Skin epidermis (tissue), 12 donors: Measurements from ENCODE around the gene ADK.

ENCODE experiments used
- H3K27ac ChIP-seq, 21 experiments: fragments of 200-600 bp; sonication (generic) in 11 of 21; one replicate each; pipeline ENCODE4 v1.5.0; 2020; ENCODE audit warnings: mild to moderate bottlenecking in 3 of 21, inconsistent platforms in 2 of 21, moderate library complexity in 2 of 21
- H3K4me3 ChIP-seq, 7 experiments: fragments of 200-600 bp; sonication (generic) in 2 of 7; one replicate each; pipeline ENCODE4 v1.5.0; 2020; ENCODE audit warnings: inconsistent platforms in 2 of 7, mild to moderate bottlenecking in 2 of 7, moderate library complexity in 1 of 7

The ADK gene

DNA sequence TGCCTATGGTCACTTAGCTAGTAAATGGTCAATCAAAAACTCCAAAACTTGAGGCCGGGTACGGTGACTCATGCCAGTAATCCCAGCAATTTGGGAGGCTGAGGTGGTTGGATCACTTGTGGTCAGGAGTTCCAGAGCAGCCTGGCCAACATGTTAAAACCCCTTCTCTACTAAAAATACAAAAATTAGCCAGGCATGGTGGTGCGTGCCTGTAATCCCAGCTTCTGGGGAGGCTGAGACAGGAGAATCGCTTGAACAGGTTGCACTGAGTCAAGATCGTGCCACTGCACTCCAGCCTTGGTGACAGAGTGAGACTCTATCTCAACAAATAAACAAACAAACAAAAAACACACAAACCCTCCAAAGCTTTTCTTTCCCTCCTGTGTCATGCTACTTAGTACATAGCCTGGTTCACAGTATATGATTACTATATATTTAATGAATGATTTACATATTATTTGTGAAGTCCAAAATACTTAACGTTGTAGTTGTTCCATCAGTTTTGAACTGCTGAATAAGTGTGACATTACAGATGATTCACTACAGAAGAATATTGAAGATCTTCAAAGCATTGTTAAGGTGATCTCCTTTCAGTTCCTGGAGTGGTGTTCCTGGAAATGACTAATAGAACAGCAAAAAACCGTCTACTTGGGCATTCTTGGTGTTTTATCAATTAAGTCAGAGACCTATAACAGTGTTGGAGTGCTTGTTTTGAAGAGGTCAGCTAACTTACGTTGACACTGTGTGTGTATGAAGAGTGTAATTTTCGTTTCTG is 72.9 kb downstream of the ADK start:
- Histone ChIP-seq H3K27ac (peak overlapping the region in 2 of 21 experiments; percentile 46 to 48), H3K4me3 (no peak overlapping the region)

DNA sequence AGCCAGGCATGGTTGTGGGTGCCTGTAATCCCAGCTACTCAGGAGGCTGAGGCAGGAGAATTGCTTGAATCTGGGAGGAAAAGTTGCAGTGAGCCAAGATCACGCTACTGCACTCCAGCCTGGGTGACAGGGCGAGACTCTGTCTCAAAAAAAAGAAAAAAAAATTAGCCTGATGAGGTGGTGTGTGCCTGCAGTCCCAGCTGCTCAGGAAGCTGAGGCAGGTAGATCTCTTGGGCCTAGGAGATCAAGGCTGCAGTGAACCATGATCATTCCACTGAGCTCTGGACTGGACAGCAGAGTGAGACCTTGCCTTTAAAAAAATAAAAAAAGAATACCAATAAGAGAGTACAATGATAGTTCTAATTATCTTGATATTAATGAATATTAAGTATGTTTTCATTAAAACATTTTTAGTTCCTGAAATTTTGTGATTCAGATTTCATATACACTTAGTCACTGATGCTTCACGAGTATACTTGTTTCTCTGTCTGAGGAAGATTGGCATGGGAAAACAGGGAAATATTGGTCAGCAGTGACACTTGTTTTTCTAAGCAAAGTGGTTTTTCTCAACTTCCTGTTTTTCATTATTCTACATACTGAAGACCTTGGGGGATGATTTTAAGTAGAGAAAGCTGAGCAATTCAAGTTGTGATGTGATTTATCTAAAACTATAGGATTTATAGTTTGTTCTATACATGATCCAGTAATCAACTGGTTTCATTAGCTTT is 76.8 kb downstream of the ADK start:
- Histone ChIP-seq H3K27ac (peak overlapping the region in 15 of 21 experiments; percentile 1 to 82 (median 41)), H3K4me3 (no peak overlapping the region)

DNA sequence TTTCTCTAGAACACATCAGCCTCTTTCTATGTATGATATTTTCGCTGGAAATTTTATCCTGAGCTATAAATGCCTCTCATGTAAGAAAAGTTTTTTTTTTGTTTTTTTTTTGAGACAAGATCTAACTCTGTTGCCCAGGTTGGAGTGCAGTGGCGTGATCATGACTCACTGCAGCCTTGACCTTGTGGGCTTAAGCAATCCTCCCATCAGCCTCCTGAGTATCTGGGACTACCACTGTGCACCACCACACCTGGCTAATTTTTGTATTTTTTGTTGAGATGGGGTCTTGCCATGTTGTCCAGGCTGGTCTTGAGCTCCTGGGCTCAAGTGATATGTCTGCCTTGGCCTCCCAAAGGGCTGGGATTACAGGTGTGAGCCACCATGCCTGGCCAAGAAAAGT is 80.4 kb downstream of the ADK start:
- Histone ChIP-seq H3K27ac (no peak overlapping the region), H3K4me3 (no peak overlapping the region)

DNA sequence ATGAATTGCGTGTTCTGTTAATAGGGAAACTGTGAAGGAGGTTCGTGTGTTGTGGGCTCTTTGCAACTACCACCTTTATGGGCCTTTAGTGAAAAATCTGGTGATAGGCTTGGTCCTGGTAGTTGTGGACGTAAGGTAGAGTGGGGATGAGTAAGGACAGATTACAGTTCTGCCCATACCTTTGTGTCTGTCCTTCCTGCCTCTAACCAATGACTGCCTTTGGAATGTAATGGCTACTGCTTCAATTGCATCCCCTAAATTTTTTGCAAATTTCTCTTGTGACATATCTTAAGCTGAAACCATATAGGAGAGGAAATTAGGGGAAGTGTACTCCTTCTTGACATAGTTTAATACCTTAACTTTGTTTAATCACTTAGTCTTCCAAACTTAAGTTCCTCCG is 82.3 kb downstream of the ADK start:
- Histone ChIP-seq H3K27ac (no peak overlapping the region), H3K4me3 (no peak overlapping the region)

DNA sequence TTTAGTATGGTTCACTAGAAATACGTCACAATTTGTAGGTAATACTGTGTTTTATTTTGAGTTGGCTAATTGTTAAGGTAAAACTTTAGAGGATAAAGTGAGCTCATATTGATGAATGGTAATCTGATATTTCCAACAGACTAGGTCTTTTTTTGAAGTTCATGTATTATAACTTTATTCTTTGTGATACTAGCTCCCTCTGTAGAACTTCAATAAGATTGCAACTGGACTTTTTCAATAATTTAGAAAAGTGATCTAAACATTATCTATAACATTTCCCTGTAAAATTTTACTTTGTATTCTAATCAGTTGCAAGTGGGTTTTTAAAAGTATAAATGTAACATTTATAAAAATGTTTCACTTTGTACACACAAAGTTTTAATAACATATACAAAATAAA is 83.5 kb downstream of the ADK start:
- Histone ChIP-seq H3K27ac (no peak overlapping the region), H3K4me3 (no peak overlapping the region)

DNA sequence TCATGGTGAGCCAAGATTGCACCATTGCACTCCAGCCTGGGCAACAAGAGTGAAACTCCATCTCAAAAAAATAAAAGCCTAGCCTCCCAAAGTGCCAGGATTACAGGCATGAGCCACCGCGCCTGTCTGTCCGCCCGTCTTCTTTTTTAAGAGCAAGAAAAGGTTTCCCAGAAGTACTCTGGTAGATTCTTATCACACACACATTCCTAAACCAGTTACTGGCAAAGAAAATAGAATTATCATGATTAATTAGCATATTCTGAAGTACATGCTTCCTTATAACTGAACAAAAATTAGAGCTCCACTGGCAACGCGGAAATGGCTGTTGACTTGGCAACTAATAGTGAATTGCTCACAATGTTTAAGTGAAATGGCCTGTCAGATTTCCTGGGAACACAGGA is 87.0 kb downstream of the ADK start:
- H3K27ac ChIP-seq: peak overlapping the region in 1 of 21 experiments; percentile 0
- H3K4me3 ChIP-seq: no peak overlapping the region

DNA sequence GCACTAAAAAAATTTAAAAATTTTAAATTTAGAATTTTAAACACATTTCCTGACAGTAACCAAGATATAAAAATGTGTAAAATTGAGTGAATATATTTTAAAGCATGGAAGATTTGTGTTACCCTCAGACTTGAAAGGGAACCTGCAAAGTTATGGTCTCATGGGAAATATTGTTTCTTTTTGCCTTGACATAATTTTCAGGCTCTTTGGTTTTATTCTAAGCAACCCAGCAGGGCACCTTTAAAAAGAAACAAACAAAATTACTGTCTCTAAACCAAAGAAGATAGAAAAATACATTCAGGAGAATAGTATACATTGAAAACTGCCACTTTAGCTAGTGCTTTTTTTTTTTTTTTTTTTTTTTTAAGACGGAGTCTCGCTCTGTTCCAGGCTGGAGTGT is 87.5 kb downstream of the ADK start:
- H3K27ac ChIP-seq: peak overlapping the region in 1 of 21 experiments; percentile 0
- no peak overlapping the region for H3K4me3 ChIP-seq

DNA sequence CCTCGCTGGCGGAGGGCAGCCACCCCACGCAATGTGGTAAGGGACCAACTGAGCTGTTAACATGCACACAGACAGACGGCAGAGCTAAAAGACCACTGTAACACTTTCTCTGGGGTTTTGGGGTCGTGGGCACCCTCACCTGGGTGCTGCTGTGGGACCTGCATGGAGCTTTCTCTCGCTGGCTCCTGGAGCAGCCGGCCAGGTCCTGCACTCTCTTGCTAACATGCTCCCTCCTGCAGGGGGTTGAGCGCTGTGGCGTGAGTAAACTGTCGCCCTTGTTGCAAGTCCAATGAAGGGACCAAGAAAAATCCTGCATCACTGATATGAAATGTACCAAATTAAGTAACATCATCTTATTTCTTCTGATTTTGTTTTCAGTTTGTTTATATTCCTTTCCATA is 92.0 kb downstream of the ADK start:
- no peak overlapping the region for H3K27ac ChIP-seq
- no peak overlapping the region for H3K4me3 ChIP-seq

DNA sequence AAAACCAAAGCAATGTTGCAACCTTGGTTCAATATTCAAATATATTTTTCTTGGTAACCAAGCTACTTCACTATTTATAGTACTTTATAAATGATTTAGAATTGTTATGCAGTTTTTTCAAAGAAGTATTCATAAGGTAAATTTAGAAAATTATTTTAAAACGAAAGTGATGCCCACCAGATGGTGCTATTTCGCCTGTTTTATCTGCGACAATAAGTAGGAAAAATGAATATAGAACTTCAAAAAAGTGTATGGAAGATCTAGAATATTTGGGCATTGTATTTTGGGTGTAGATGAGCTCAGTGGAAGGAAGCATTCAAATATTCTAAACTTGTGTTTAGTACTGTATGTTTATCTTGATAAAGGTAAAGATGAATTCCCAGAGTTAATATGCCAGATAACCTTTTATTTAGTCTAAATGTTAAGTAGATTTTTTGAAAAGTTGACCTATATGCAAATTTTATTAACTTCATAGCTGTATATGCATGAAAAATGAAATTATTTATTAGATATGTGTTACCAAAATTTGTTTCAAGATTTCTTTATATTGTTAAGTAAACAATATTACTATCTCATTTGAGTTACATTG is 93.2 kb downstream of the ADK start:
- no peak overlapping the region for H3K4me3 ChIP-seq
- no peak overlapping the region for H3K27ac ChIP-seq

DNA sequence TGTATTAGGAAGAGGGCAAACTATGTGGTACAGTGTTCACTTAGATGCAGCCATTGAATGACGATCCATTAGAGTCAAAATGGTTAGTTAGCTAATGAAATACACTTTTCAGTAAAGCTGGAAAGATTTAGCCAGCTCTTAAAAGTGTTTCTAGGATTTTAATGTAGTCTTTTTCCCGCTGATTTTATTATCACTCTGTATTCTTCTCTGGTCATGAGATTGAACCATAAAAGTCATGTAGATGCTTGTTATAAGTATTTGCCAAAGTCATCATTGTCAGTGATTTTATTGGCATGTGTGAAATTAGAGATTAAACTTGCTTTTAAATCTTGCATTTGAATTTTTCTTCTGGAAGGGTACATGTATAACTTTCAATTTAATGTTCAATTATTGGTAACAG is 93.8 kb downstream of the ADK start:
- Histone ChIP-seq H3K4me3 (no peak overlapping the region), H3K27ac (no peak overlapping the region)

DNA sequence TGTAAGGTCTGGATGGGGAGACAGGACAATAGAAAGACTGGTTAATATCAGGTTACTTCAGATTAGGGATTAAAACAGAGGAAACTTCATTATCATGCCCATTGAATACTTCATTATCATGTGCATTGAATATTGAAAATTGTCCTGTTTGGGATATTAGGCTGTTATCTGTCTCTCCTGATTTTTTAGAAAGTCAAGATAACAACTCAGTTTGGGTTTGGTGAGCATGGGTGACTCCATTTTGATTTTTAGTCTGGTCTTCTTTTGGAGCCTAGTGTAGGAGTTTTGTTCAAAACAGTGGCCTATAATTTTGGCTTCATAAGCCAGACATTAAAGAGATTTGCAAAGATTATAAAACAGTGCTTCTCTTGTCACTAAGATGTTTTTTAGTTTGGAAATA is 95.5 kb downstream of the ADK start:
- Histone ChIP-seq H3K27ac (no peak overlapping the region), H3K4me3 (no peak overlapping the region)

DNA sequence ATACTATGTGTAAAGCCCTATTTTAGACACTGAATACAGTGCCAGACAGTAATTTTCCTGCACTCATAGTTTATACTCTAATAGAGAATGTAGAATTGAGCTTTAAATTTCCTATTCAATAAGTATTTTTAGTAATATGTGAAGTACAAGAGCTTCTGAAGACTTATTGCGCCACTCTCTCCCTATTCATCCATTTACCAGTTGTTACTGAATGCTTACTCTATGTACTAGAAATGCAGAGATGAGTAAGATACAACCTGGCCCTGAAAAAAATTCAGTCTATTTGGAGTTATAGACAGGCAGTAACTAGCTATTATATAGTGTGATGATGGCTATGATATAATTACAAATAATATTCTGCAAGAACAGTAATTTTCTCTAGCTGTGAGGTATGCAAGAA is 98.8 kb downstream of the ADK start:
- H3K4me3 ChIP-seq: no peak overlapping the region
- H3K27ac ChIP-seq: no peak overlapping the region

DNA sequence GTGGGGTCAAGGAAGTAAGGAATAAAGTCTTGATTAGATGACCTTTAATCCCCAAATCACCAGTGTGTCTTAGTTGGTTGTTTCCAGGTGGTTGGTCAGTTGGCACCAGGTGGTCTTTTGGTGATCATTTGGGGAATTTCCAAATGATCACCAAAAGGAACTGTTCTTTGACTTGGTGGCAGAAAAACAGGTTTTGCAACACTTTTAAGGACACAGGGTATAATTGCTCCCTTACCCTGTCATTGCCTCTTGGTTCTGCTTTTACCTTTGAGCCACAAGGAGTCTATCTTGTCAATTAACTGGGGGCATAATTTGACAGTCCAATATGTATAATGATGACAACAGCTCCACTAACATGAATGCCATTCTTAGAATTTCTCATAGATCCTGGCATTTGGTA is 104.2 kb downstream of the ADK start:
- no peak overlapping the region for H3K4me3 ChIP-seq
- H3K27ac ChIP-seq: no peak overlapping the region

DNA sequence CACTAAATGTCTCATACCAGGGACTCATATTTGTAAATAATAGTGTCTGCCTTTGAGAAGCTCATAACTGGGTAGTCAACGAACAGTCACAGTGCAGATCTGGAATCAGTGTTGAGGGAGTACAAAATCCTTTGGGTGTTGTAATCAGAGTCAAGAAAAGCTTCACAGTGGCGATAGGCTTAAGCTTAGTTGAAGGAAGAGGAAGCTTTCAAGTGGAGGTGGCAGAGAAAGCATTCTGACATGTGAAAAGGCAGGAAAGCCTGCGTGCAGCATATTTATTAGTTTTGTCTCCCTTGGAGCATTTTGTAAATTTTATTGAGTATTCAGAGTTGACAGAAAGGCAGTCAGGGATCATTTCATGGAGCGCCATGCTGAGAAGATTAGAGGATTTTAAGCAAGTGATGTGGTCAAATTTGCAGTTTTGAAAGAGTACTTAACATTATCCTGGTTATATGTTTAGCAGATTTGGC is 104.9 kb downstream of the ADK start:
- Histone ChIP-seq H3K27ac (no peak overlapping the region), H3K4me3 (no peak overlapping the region)

DNA sequence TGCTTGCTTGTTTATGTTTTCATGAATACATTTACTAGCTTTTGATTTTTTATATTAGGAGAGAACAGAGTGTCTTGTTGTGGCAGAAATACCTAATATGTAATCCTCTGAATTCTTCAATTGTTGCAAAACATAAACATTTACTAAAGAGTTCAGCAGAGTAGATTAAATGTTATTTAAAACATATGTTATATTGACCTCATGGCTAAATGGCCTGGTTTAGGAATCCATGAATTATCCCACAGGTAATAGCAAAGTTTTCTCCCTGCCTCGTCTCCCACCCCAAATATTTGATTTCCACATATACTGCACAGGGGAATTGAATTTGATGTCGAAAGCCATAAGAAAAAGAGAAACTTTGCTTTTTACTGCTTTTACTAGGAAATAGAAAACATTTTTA is 111.8 kb downstream of the ADK start:
- Histone ChIP-seq H3K27ac (no peak overlapping the region), H3K4me3 (no peak overlapping the region)

DNA sequence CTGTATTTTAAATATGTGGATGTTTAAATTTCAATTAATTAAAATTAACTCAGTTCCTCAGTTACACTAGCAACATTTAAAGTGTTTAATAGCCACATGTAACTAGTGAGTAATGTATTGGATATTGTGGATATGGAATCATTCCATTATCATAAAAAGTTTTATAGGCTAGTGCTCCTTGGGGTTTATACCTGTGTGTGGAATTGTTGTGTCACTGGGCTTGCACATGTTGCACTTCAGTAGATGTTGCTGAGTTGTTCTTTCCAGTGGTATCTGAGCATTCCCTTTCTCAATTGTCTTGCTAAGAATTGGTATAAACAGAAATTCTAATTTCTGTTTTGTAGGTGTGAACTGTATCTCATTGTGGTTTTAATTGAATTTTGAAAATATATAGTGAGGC is 113.0 kb downstream of the ADK start:
- no peak overlapping the region for H3K27ac ChIP-seq
- no peak overlapping the region for H3K4me3 ChIP-seq

DNA sequence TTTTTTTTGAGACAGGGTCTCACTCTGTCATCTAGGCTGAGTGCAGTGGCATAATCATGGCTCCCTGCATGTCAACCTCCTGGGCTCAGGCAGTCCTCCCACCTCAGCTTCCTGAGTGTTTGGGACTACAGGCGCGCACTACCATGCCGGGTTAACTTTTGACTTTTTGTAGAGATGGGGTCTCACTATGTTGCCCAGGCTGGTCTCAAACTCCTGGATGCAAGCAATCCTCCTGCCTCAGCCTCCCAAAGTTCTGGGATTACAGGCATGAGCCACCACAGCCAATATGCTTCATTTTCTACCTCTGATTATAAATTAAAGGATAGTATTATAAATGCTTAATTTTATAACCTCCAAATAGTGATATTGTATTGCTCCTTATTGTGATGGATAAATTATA is 121.3 kb downstream of the ADK start:
- H3K27ac ChIP-seq: no peak overlapping the region
- H3K4me3 ChIP-seq: no peak overlapping the region

DNA sequence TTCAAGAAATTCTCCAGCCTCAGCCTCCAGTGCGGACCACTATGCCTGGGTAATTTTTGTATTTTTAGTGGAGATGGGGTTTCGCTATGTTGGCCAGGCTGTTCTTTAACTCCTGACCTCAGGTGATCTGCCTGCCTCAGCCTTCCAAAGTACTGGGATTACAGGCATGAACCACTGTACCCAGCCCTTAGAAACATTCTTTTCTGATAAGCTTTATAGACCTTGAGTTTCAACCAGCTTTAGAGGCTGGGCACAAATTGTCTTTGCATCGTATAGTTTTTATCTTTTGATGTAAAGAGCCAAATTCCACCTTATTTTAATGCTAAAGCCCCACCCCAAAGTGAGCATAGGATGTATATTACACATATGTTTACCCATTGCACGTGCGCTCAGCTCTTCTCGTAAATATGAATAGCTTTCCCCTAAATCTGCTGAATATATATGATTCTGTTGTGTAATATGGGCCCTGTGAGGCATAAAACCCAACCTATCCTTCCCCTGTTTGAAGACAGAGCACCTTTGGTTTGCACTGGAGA is 124.8 kb downstream of the ADK start:
- no peak overlapping the region for H3K27ac ChIP-seq
- H3K4me3 ChIP-seq: no peak overlapping the region

DNA sequence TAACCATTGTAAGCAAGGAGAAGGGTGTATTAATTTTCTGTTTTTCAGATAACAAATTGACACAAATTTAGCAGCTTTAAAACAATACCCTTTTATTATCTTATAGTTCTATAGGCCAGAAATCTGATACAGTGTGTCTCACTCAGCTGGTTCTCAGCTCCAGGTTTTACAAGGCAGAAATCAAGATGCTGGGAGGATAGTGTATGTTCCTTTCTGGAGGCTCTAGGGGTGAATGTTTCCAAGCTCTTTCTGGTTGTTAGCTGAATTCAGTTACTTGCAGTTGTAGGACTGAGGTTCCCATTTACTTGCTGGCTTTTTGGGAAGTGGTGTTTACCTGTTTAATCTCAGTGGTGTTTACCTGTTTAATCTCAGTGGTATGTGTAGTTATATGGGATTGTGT is 125.4 kb downstream of the ADK start:
- no peak overlapping the region for H3K27ac ChIP-seq
- H3K4me3 ChIP-seq: no peak overlapping the region

DNA sequence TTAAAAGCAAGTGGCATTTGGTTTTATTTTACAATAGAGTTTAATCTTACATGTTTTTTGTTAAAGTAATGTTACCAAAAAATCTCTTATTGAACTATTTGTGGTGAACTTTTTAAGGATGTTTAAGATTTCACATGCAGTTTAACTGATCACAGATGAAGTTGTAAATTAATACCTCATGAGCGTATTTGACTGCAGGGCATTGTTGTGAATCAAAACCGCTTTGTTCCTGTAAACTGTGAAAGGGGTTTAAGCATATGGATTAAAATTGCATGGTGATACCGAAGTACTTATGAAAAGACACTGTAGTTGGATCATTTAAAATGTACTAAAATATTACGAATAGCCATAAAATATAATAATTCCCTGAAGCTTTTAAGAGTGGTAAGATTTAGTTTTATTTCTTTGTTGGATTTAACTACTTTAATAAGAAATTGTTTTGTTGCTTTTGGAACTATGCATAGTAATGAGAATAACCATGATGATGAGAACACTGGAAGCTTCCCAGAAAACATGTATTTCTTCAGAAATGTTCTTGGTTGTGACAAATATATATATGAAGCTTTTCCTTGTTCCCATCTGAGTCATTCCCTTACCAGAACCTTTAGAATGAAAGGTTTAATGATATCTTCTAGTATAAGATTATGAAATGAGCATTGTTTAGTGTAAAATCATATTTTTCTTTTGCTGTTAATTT is 131.3 kb downstream of the ADK start:
- no peak overlapping the region for H3K4me3 ChIP-seq
- H3K27ac ChIP-seq: peak overlapping the region in 4 of 21 experiments; percentile 20 to 55 (median 43)
